Measurements from ENCODE around the gene HARBI1.

Gene HARBI1, protein sequence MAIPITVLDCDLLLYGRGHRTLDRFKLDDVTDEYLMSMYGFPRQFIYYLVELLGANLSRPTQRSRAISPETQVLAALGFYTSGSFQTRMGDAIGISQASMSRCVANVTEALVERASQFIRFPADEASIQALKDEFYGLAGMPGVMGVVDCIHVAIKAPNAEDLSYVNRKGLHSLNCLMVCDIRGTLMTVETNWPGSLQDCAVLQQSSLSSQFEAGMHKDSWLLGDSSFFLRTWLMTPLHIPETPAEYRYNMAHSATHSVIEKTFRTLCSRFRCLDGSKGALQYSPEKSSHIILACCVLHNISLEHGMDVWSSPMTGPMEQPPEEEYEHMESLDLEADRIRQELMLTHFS

GRCh38 chr11:46617134-46617971 lies at the start of gene HARBI1, which contains the start of gene ATG13:
HARBI1 (minus strand) TSS chr11:46617227; CDS start chr11:46616237, 990 bp downstream.
ATG13 (plus strand) TSS chr11:46617553; CDS start chr11:46644292, 26,739 bp downstream.
- peak; percentile 90 for DNase-seq

GRCh38 chr11:46666516-46666915 lies 49.5 kb upstream of the HARBI1 start:
- no peak for DNase-seq

DNA sequence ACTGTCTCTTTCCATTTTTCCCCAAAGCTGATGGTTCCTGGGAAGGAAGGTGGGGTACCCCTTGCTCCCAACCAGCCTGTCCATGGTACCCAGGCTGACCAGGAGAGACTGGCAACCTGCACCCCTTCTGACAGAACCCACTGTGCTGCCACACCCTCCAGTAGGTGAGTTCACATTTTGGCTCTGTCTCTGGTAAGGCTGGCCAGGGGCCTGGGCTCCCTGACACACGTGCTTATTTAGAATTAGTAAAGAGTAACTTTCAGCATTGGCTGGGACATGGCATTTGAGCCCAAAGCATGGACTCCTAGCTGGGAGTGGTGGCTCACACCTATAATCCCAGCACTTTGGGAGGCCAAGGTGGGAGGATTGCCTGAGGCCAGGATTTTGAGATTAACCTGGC lies 48.3 kb upstream of the HARBI1 start:
- no peak for DNase-seq

GRCh38 chr11:46664612-46665011 lies 47.6 kb upstream of the HARBI1 start:
- DNase-seq, result no peak

GRCh38 chr11:46663277-46663940 lies 46.4 kb upstream of the HARBI1 start:
- DNase-seq, result no peak

DNA sequence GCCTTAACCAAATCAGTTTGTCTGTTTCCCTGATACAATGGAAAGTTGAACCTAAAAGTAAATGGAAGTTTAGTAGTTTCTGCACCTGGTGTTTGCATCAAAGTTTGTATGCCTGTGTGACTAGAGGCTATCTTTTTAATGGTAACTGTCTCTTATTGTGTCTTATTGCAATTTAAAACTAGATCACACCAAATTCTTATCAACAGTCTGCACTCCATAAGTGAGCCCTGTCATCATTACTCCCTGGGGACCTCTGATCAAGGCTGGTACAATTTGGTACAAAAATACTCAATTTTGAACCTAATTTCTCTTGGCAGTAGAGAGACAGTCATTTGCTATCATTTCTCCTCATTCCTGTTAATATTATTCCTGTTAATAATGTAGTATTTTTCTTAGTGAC lies 45.3 kb upstream of the HARBI1 start:
- DNase-seq, result no peak

DNA sequence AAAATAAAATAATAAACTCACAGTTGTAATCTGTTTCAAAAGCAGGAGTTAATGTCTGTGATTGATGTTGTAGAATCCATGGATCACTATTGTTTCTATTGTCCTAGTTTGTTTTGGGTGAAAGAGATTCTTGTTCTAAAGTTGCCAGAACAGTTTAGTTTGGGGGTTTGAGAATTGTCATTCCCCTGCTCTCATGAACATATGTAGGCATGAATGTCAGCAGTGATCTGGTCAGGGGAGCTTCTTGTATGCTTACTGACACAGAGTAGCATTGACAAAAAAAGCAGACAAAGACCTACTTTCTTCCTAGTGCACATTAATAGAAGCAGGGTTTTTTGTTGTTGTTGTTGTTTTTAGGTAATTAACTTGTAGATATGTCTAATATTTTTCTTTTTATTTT lies 44.8 kb upstream of the HARBI1 start:
- no peak for DNase-seq

- DNase-seq, result no peak
Observed at GRCh38 chr11:46659908-46660307, 42.9 kb upstream of the HARBI1 start.

GRCh38 chr11:46658259-46658658 lies 41.2 kb upstream of the HARBI1 start:
- DNase-seq, result no peak

GRCh38 chr11:46657186-46657585 lies 40.2 kb upstream of the HARBI1 start:
- DNase-seq, result no peak

DNA sequence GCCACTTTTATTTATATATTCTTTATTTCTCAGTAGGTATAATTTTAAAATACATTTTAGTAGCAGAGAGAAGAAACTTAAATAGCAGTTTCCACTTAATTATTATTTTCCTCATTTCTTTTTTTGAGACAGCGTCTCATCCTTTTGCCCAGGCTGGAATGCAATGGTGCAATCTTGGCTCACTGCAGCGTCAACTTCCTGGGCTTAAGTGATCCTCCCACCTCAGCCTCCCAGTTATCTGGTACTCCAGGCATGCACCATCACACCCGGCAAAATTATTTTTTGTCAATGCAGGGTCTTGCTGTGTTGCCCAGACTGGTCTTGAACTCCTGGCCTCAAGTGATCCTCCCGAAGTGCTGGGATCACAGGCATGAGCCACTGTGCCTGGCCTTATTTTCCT lies 38.6 kb upstream of the HARBI1 start:
- no peak for DNase-seq

DNA sequence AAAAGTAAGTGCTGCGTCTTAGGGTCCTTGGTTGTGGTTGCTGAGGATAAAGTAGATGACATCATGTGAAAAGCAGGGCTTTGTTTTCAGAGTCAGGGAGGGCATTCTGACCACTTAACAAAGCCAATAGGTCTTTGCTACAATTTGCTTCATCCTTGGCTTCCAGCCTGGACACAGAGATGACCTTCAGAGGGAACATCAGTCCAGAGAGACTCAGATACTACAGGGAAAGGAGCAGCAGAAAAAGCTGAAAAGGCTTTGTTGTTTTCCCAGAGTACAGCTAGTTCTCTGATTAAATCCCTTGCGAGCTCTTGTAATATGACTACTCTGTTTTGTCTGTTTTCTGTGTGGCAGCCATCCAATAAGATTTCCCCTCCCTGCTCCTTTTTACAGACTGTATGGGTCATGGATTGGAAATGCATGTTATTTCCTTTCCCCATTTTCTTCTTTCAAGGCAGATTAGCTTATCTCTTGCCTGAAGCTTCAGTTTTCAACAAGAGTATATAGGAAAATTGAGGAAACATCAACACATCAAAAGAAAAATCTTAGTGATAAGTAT lies 32.2 kb upstream of the HARBI1 start:
- no peak for DNase-seq

DNA sequence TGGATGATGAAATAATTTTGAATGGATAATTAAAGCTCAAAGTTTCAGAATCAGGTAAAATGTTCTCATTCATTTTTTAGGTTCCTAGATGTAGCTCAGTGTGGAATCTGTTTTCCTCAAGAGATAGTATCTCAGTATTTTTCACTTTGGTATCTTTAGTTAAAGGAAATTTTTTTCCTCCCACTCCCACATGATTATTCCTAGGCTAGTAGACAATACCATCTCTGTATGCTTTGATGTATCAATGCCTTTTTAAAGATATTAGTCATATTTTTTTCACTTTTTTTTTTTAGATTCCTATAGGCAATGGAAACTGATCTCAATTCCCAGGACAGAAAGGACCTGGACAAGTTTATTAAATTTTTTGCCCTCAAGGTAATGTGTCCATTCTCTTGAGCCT lies 27.0 kb upstream of the HARBI1 start:
- DNase-seq, result no peak

DNA sequence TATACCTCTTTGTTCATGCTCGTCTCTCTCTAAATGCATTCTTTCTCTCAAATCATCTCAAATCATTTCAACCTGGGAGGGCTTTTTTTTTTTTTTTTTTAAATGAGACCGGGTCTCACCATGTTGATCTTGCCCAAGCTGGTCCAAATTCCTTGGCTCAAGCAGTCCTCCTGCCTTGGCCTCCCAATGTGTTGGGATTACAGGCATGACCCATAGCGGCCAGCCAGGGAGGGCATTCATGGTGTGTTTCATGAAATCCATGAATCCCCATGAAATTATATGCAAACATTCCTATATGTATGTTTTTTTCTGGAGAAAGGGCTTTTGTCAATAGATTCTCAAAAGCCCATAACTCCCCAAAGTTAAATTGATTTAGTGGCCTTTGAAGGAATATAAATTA lies 26.5 kb upstream of the HARBI1 start:
- no peak for DNase-seq

GRCh38 chr11:46642627-46643335 lies 25.8 kb upstream of the HARBI1 start:
- no peak for DNase-seq

- no peak for DNase-seq
Observed at GRCh38 chr11:46641639-46642038, 24.6 kb upstream of the HARBI1 start.

DNA sequence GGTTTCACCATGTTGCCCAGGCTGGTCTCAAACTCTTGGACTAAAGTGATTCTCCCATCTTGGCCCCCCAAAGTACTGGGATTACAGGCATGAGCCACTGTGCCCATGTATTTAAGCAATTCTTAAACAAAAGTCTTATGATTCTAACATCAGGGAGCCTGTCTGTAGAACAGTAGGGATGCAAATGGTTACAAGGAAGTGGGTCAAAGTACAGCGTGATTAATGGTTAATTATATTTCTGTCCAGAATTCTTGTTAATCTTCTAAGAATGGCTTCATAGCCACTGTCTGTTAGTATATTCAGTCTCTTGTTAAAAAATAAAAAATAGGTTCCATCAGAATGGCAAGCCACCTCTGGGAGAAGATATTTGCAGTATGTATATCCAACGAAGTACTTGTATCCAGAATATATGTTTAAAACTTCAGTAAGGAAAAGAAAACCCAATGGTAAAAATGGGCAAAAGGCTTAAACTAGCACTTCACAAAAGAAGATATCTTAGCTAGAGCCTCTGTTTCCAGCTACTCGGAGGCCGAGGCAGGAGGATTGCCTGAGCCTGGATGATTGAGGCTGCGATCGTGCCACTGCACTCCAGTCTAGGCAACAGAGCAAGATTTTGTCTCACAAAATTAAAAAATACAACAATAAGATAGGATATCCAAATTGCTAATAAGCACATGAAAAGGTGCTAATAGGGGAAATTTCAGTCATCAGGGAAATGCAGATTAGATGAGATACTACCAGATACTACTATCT lies 23.2 kb upstream of the HARBI1 start:
- DNase-seq, result no peak

GRCh38 chr11:46639197-46639839 lies 22.3 kb upstream of the HARBI1 start:
- no peak for DNase-seq

- DNase-seq, result no peak
Observed at GRCh38 chr11:46637546-46637945, 20.5 kb upstream of the HARBI1 start.

DNA sequence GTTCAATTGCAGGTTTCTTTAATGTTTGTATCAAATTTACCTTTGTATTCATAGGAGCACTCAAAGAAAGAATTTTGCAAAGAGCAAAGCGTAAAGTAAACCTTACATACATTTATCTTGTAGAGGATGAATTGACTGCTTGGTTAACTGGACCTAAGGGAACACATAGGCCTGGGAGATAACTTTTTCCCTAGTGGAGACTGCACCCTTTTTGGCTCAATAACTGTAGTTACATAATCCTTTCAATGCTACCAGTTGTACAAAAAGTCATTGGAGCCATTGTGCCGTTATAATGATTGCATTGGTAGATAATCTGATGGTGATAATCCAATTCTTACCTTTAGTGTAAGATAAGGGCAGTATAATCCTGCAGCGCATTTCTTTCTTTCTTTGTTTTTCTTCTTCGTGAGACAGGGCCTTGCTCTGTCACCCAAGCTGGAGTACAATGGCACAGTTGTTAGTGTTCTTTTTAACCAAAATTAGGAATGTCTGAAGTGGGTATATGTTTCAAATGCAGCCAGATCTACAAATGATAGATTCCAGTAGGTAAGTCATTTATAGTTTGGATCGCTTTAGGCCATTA lies 18.6 kb upstream of the HARBI1 start:
- DNase-seq, result no peak

All from activated effector memory CD4-positive, alpha-beta T cell treated with Interleukin-2 at 50 U/mL for 16 hours (primary cell).